ENCODE results near the gene TOP2A. TPM values are rescaled to one million over a fixed set of nuclear protein-coding genes. Genes with fewer than 3 reads are reported as not detected.
A peak's percentile ranks its signal among the peaks of the same experiment; 100 is the strongest.

TOP2A gene
- total and polyA plus RNA-seq, 9 of the 15 experiments (the other 6 are each of a cell fraction or from before 2014, with no cell fraction given), result 133 to 347 (median 259) TPM

DNA sequence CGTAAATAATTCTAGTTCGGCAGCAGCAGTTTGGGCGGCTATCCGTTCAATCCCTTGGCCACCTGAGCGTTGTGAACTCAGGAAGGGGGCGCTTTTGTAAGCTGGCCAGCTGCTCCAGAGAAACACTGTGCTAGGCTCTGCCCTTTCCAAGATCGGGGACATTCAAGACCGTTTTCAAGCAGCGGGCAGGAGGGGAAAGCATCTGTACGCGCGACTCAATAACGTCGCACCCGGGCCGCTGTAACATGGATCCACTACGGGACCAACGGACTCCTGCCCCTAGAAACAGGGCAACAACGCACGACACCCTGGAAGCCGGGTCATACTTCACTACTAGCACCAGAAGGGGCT lies 463 bp downstream of the TOP2A start (continued):
- TF ChIP-seq, protein P1, sequence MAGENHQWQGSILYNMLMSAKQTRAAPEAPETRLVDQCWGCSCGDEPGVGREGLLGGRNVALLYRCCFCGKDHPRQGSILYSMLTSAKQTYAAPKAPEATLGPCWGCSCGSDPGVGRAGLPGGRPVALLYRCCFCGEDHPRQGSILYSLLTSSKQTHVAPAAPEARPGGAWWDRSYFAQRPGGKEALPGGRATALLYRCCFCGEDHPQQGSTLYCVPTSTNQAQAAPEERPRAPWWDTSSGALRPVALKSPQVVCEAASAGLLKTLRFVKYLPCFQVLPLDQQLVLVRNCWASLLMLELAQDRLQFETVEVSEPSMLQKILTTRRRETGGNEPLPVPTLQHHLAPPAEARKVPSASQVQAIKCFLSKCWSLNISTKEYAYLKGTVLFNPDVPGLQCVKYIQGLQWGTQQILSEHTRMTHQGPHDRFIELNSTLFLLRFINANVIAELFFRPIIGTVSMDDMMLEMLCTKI (IDR thresholded peaks at IDR 0.05; ENCODE audit: partially characterized antibody), result no peak
- TF ChIP-seq NCOA2 (IDR thresholded peaks at IDR 0.05; ENCODE audit: partially characterized antibody in 2 of 2) (no peak), GABPA (tag; conservative IDR thresholded peaks at IDR 0.05; ENCODE audit: low read depth) (no peak), HINFP (tag; conservative IDR thresholded peaks at IDR 0.05; ENCODE audit: low read depth) (no peak), SMARCE1 (IDR thresholded peaks at IDR 0.05) (0 out of 2 replicates have a peak, but pooled peaks have one; percentile 17), HMGN3 (IDR thresholded peaks at IDR 0.05; ENCODE audit: borderline replicate concordance, extremely low read depth, insufficient read length, low read depth, low read length) (no peak), SMARCC2 (IDR thresholded peaks at IDR 0.05; ENCODE audit: low read depth) (0 out of 2 replicates have a peak, but pooled peaks have one; percentile 35), ATF1 (CRISPR knock-in tag; IDR thresholded peaks at IDR 0.05) (no peak), ATF1 (tag; IDR thresholded peaks at IDR 0.05) (no peak), ERF (CRISPR knock-in tag; IDR thresholded peaks at IDR 0.05) (no peak), ZNF124 (CRISPR knock-in tag; IDR thresholded peaks at IDR 0.05) (no peak), KAT7 (CRISPR knock-in tag; IDR thresholded peaks at IDR 0.05; ENCODE audit: borderline replicate concordance) (no peak), ZNF780A (CRISPR knock-in tag; IDR thresholded peaks at IDR 0.05) (no peak), ZNF507 (tag; conservative IDR thresholded peaks at IDR 0.05) (no peak), NR1H2 (CRISPR knock-in tag; IDR thresholded peaks at IDR 0.05) (no peak), E2F6 (IDR thresholded peaks at IDR 0.05; ENCODE audit: borderline replicate concordance in 1 of 2, extremely low read depth in 1 of 2, insufficient read depth in 1 of 2, insufficient read length in 1 of 2, low read depth in 1 of 2, low read length in 1 of 2, poor library complexity in 1 of 2, severe bottlenecking in 1 of 2) (peak in 1 of 2 experiments; percentile 17), TAF15 (IDR thresholded peaks at IDR 0.05; ENCODE audit: low read depth, low read length) (no peak), TBP (optimal IDR thresholded peaks at IDR 0.05; ENCODE audit: low read depth, low read length) (no peak), ETV6 (IDR thresholded peaks at IDR 0.05; ENCODE audit: borderline replicate concordance in 1 of 2, low read depth in 2 of 2, low read length in 1 of 2) (no peak), ETV6 (CRISPR knock-in tag; IDR thresholded peaks at IDR 0.05; ENCODE audit: borderline replicate concordance) (no peak), NFXL1 (CRISPR knock-in tag; IDR thresholded peaks at IDR 0.05) (no peak), SMAD3 (CRISPR knock-in tag; conservative IDR thresholded peaks at IDR 0.05) (no peak)
- TF ChIP-seq, protein P2, sequence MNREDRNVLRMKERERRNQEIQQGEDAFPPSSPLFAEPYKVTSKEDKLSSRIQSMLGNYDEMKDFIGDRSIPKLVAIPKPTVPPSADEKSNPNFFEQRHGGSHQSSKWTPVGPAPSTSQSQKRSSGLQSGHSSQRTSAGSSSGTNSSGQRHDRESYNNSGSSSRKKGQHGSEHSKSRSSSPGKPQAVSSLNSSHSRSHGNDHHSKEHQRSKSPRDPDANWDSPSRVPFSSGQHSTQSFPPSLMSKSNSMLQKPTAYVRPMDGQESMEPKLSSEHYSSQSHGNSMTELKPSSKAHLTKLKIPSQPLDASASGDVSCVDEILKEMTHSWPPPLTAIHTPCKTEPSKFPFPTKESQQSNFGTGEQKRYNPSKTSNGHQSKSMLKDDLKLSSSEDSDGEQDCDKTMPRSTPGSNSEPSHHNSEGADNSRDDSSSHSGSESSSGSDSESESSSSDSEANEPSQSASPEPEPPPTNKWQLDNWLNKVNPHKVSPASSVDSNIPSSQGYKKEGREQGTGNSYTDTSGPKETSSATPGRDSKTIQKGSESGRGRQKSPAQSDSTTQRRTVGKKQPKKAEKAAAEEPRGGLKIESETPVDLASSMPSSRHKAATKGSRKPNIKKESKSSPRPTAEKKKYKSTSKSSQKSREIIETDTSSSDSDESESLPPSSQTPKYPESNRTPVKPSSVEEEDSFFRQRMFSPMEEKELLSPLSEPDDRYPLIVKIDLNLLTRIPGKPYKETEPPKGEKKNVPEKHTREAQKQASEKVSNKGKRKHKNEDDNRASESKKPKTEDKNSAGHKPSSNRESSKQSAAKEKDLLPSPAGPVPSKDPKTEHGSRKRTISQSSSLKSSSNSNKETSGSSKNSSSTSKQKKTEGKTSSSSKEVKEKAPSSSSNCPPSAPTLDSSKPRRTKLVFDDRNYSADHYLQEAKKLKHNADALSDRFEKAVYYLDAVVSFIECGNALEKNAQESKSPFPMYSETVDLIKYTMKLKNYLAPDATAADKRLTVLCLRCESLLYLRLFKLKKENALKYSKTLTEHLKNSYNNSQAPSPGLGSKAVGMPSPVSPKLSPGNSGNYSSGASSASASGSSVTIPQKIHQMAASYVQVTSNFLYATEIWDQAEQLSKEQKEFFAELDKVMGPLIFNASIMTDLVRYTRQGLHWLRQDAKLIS (CRISPR knock-in tag; IDR thresholded peaks at IDR 0.05), result no peak
